Measurements from ENCODE around the gene CLCA2.

DNA sequence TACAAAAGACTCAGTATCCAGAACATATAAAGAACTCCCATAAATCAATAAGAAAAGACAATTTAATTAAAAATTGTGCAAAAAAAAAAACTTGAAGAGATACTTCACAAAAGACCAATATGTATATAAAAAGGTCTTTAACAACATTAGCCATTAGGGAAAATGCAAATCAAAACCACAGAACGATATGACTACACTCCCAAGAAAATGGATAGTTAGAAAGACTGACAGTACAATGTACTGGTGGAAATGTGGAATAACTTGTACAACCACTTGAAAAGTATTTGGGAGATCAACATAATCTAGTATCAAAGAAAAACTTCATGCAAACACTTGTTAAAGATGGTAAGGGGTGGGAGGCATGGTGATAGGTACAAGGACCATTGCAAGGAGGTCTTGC is 40.8 kb downstream of the CLCA2 start:
- TF ChIP-seq CTCF (optimal IDR thresholded peaks at IDR 0.05 in 1 of 3, IDR thresholded peaks at IDR 0.05 in 1 of 3, conservative IDR thresholded peaks at IDR 0.05 in 1 of 3; ENCODE audit: extremely low read depth in 1 of 3, insufficient read depth in 2 of 3, low read length in 3 of 3) (no peak), EZH2 (IDR thresholded peaks at IDR 0.05; ENCODE audit: low read length) (no peak)

Data from keratinocyte (primary cell).